ENCODE results near the gene LGALS7. TPM values are rescaled to one million over a fixed set of nuclear protein-coding genes. Genes with fewer than 3 reads are reported as not detected.
A peak's percentile ranks its signal among the peaks of the same experiment; 100 is the strongest.

Gene LGALS7
- total and polyA plus RNA-seq, 4 donors: 2.4 to 5.0 (median 4.9) TPM; not detected in 1

DNA sequence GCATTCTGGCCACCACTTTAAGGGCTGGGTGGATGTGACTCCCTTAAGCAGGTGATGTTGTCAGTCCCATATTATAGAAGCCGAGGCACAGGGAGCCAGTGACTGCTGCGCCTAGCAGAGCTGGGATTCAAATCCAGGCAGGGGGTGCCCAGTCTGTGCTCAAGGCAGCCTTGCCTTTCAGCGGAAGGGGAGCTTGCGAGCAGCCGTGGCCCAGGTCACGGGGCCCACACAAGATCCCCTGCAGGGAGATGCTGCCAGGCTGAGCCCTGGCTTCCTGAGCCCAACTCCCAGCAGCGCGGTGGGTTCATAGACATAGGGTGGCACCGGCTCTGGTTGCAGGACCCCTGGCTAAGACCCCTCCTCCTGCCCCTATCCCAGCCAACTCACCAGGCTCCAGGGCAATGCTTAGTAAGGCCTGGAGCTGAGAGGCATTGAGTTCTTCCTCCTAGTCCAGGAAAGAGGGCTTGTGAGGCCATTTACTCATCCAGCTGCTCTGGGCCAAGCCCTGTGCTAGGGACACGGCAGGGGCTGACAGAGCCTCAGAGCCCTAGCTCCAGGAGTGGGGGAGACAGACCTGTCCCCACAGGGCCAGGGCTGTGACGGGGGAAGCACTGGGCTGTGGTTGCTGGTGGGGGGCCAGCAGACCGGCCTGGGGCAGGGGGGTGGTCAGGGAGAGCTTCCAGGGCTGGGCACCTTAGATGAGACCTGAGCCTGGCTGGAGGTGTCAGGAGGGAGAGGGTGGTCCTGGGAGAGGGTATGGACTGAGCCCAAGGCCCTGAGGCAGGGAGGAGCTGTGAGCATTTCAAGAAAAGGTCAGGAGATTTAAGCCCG lies 38.7 kb downstream of the LGALS7 start:
- H3K4me3 ChIP-seq: no peak overlapping the region
- TF ChIP-seq, protein P1, sequence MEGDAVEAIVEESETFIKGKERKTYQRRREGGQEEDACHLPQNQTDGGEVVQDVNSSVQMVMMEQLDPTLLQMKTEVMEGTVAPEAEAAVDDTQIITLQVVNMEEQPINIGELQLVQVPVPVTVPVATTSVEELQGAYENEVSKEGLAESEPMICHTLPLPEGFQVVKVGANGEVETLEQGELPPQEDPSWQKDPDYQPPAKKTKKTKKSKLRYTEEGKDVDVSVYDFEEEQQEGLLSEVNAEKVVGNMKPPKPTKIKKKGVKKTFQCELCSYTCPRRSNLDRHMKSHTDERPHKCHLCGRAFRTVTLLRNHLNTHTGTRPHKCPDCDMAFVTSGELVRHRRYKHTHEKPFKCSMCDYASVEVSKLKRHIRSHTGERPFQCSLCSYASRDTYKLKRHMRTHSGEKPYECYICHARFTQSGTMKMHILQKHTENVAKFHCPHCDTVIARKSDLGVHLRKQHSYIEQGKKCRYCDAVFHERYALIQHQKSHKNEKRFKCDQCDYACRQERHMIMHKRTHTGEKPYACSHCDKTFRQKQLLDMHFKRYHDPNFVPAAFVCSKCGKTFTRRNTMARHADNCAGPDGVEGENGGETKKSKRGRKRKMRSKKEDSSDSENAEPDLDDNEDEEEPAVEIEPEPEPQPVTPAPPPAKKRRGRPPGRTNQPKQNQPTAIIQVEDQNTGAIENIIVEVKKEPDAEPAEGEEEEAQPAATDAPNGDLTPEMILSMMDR (IDR thresholded peaks at IDR 0.05; ENCODE audit: control extremely low read depth, extremely low read depth): no peak
- DNase-seq: no peak
- 24 to 37% methylated on average over 13 of the region's 13 CpGs for WGBS, 2 donors
- peaks cover 0 to 14% (median 0%) of the 10 kb centered on the region in 5 donors for H3K4me1 ChIP-seq (ENCODE audit: control insufficient read depth in 5 of 5, insufficient read depth in 5 of 5, low read length in 5 of 5)
- H3K9ac ChIP-seq (ENCODE audit: insufficient read depth in 1 of 2, low read length in 2 of 2): no peak overlapping the region
- ATAC-seq (ENCODE audit: insufficient read depth, low FRiP score): no peak
- peaks cover 0 to 3% (median 0%) of the 10 kb centered on the region in 3 donors for H3K27me3 ChIP-seq (ENCODE audit: control insufficient read depth in 3 of 3, insufficient read depth in 3 of 3, low read length in 2 of 3)
- H3K36me3 ChIP-seq (ENCODE audit: control insufficient read depth in 4 of 4, insufficient read depth in 4 of 4, low read length in 4 of 4): peaks cover 4 to 13% (median 8%) of the 10 kb centered on the region in 4 donors
- H3K27ac ChIP-seq (ENCODE audit: low read depth in 1 of 2, low read length in 1 of 2): peak overlapping the region in 1 of 2 donors; percentile 88
- H3K9me3 ChIP-seq (ENCODE audit: control insufficient read depth in 4 of 4, insufficient read depth in 3 of 4, low read length in 3 of 4): no peaks in the 10 kb centered on the region

DNA sequence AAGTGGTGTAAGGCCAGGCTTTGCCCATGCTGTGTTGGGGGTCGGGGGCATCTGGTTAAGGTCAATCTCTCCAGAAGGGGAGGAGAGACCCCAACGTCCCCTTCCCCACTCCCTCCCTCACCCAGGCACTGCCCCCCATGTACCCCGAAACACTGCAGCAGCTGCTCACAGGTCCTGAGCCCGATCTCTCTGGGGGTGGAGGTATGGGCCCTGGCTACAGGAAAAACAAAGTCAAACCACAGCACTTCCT lies 39.2 kb downstream of the LGALS7 start:
- Histone ChIP-seq H3K9me3 (ENCODE audit: control insufficient read depth in 4 of 4, insufficient read depth in 3 of 4, low read length in 3 of 4) (no peaks in the 10 kb centered on the region), H3K4me1 (ENCODE audit: control insufficient read depth in 5 of 5, insufficient read depth in 5 of 5, low read length in 5 of 5) (peaks cover 0 to 14% (median 0%) of the 10 kb centered on the region in 5 donors), H3K36me3 (ENCODE audit: control insufficient read depth in 4 of 4, insufficient read depth in 4 of 4, low read length in 4 of 4) (peaks cover 4 to 17% (median 8%) of the 10 kb centered on the region in 4 donors), H3K27ac (ENCODE audit: low read depth in 1 of 2, low read length in 1 of 2) (peak overlapping the region in 1 of 2 donors; percentile 88), H3K27me3 (ENCODE audit: control insufficient read depth in 3 of 3, insufficient read depth in 3 of 3, low read length in 2 of 3) (peaks cover 0 to 3% (median 0%) of the 10 kb centered on the region in 3 donors), H3K4me3 (no peak overlapping the region), H3K9ac (ENCODE audit: insufficient read depth in 1 of 2, low read length in 2 of 2) (no peak overlapping the region)
- DNase-seq (no peak), ATAC-seq (ENCODE audit: insufficient read depth, low FRiP score) (no peak)
- WGBS, 2 donors: 37 to 45% methylated on average over 4 of the region's 4 CpGs
- TF ChIP-seq, protein P1 (IDR thresholded peaks at IDR 0.05; ENCODE audit: control extremely low read depth, extremely low read depth): no peak

DNA sequence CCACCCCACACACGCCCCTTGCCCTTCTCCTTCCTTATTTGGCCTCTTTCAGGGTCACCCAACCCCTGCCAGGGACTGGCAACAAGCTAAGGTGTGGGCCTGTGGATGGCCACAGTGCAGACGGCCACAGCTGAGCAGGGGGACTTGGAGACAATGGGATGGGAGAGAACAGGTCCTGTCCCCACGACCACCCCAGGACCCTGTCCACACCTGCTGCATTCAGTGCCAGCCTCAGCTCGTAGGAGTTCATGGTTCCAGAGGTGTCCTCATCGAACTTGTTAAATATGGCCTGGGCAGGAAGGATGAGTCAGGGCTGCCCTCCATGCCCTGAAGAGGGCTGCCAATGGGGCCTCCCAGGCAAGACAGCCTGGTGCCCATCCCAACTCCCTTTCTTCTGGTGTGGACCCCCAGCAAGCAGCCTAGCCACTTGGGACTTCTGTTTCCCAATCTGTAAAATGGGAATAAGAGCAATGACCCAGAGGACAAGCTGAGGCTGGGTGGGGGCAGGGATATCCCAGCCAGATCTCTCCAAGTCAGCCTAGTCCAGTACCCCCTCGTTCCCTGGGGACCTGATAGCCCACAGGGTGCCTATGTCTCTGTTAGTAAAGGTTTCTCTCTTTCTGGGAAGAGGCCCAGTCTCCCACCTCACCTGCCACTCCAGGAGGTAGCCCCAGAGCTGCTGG lies 39.7 kb downstream of the LGALS7 start:
- ATAC-seq (ENCODE audit: insufficient read depth, low FRiP score): no peak
- no peaks in the 10 kb centered on the region for H3K9me3 ChIP-seq (ENCODE audit: control insufficient read depth in 4 of 4, insufficient read depth in 3 of 4, low read length in 3 of 4)
- peaks cover 0 to 3% (median 0%) of the 10 kb centered on the region in 3 donors for H3K27me3 ChIP-seq (ENCODE audit: control insufficient read depth in 3 of 3, insufficient read depth in 3 of 3, low read length in 2 of 3)
- H3K4me1 ChIP-seq (ENCODE audit: control insufficient read depth in 5 of 5, insufficient read depth in 5 of 5, low read length in 5 of 5): peaks cover 0 to 14% (median 0%) of the 10 kb centered on the region in 5 donors
- H3K27ac ChIP-seq (ENCODE audit: low read depth in 1 of 2, low read length in 1 of 2): peak overlapping the region in 1 of 2 donors; percentile 88
- H3K4me3 ChIP-seq: no peak overlapping the region
- peaks cover 4 to 22% (median 9%) of the 10 kb centered on the region in 4 donors for H3K36me3 ChIP-seq (ENCODE audit: control insufficient read depth in 4 of 4, insufficient read depth in 4 of 4, low read length in 4 of 4)
- WGBS, 2 donors: 61 to 67% methylated on average over 6 of the region's 6 CpGs
- H3K9ac ChIP-seq (ENCODE audit: insufficient read depth in 1 of 2, low read length in 2 of 2): no peak overlapping the region
- no peak for DNase-seq
- TF ChIP-seq, protein P1 (IDR thresholded peaks at IDR 0.05; ENCODE audit: control extremely low read depth, extremely low read depth): no peak
